Umbilical cord (tissue), 2 donors: ENCODE data around the gene POMC. TPM values are rescaled to one million over a fixed set of nuclear protein-coding genes. Genes with fewer than 3 reads are reported as not detected.
A peak's percentile ranks its signal among the peaks of the same experiment; 100 is the strongest.
"Not testable (repeated sequence)": the region's sequence is repeated elsewhere in the genome, so short reads cannot be mapped to it uniquely, and the experiment has no call there.

ENCODE experiments used
- DNase-seq: peaks from one replicate; pipeline ENCODE4 v3.0.0-alpha.2; 2015; ENCODE audit warnings: low spot score
- total RNA-seq: library from RNA; depleted of rRNA; stranded (reverse); fragments of >200 nt; gene quantifications from one replicate; pipeline ENCODE4 v1.2.3, GENCODE V29; 2014; ENCODE audit warnings: low replicate concordance; ENCODE audit not compliant: insufficient read depth

POMC gene
- 0.72 TPM for total RNA-seq

DNA sequence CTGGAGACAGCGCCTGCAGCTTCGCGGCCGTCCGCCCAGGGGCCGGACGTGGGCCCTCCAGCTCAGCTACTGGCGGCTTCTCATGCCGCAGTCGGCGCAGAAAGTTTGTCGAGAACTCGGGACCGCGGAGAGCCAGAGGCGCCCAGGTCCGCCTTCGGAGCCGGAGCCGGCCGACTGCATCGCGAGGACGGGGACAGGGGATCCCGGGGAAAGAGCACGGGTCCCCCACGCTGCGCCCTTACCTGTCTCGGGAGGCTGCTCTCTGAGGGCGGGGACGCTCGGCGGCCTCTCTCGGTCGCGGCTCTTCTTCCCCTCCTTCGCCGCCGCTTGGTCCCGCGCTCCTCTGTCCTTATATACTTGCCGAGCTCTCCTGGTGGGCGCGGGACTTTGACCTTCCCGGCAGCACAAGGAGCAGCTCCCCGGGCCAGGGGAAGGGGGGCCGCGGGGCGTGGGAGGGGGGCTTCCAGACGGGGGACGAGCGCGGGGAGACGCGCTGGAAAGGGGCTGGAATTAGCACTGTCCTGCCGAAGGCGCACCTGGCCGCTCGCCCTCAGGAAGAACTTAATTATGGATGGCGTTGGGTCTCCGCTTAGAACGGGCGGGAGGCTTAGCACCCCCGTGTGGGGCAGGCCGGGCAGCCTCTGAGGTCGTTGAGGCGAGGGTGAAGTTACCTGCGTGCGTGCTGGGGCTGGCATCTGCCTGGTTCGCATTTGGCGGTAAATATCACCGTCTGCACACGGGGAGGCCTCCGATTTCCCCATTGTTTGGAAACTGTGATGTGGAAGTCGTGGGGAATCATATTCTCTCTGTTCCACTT lies at the start of gene POMC:
Gene POMC, minus strand, starts transcription at position 325 of the 817 bp plus-strand sequence. CDS start 3,808 bp downstream, outside the sequence.
- peak; percentile 42 for DNase-seq

DNA sequence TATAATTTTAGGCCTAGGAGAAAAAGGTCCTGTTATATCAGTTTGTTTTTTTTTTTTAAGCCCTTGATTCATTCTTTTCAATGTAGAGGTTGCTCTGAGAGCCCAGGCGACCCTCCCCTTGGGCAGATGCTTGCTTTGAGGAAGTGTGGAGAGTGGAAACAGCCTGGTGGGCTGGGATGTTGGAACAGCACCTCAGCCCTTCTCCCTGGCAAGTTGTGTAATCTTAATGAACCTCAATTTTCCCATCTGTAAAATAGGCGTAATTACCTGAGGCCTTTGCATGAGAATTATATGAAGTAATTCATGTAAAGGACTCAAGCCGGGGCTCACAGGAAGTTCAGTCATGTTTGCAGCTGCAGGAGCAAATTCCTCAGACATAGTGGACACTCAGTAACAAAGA lies 49.7 kb upstream of the POMC start:
- no peak for DNase-seq

DNA sequence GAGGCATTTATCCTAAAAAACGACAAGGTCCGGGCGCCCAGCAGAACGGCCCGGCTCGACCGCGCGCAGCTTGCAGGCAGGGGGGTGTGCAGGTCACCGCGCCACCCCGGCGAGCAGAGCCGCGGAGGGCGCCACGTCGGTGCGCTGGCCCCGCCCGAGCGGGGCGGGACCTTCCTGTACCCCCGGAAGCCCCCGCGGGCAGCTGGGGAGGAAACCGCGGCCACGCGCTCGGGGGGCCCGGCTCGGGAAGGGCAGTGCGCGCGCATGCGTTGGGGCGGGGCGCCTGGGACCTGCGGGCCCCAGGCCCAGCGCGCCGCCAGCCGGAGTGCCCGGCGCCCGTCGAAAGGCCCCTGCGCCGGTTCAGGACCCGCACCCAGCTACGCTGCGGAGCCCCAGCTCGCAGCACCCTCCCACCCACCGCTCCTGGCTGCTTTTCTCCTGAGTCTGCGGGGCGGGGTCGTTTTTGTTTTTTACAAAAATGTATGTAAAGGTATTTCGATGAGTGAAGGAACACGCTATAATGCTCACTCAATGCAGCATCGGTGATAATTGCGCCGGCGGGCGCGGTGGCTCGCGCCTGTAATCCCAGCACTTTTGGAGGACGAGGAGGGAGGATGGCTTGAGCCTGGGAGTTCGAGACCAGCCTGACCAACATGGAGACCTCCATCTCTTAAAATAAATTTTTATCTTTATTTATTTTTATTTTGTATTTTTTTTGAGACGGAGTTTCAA lies 47.7 kb upstream of the POMC start:
- peak; percentile 93 for DNase-seq

DNA sequence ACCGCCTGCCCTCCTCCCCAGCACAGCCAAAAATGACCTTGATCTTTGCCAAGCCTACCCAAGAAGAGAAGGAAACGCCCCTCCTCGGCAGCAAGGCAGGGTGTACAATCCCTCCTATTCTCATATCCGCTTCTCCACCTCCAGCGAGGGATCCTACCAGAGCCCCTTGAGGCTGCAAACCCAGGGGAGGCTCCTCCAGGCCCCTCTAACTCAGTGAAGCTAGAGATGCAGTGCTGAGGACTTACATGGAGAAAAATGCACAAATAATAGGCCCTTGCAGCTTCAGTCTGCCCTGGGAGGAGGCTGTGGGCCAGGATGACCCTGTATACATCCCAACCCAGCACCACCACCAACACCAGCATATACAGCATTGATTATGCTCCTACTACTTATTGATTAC lies 46.9 kb upstream of the POMC start:
- DNase-seq = no peak

DNA sequence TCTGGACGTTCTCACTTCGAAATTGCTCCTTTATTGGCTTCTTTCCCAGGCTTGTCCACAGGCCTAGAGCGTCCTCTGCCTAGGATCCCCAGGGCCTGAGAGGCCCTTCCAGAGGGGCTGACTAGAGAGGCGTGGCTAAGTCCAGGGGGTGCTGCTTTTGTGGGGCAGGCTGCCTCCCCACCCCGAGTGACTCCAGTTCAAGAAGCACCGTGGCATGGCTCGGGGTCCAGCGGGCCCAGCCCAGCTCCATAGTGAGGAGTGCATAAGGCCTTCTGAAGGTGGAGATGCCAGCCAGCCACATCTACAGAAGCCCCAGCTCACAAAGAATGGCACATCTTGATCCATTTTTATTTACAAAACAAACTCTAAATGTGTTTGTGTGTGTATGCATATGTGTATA lies 44.8 kb upstream of the POMC start:
- peak; percentile 51 for DNase-seq

DNA sequence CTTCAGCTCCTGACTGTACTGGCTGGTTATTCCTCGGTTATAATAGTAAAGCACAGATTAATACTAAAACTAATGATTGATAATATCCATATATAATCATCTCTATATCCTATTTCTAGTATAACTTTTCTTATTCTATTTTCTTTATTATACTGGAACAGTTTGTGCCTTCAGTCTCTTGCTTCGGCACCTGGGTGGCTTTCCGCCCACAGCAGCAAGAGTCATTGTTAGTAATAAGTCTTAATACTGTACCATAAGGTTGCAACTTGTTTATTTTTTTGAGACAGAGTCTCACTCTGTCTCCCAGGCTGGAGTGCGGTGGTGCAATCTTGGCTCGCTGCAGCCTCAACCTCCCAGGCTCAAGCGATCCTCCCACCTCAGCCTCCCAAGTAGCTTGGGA lies 42.5 kb upstream of the POMC start:
- not testable (repeated sequence) for DNase-seq

DNA sequence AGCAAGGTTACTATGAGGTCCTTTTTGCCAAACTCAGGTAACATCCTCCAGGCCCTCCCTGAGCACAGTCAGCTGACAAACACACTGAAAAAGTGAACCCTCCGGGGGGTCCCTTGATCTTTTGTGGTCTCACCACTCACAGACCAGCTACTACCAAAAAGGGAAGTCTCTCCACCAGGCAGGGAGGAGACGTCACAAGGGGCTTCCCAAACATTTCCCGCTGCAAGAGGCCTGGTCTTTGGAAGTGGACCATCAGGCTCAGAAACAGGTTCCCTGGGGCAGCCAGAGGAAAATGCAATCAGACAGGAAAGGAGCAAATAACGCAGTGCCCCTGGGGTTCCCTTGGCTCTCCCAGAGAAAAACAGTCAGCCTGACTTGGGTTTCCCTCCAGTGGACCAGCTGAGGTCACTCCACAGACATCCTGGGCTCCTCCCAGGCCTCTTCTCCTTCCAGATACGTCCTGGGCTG lies 38.7 kb upstream of the POMC start:
- no peak for DNase-seq

DNA sequence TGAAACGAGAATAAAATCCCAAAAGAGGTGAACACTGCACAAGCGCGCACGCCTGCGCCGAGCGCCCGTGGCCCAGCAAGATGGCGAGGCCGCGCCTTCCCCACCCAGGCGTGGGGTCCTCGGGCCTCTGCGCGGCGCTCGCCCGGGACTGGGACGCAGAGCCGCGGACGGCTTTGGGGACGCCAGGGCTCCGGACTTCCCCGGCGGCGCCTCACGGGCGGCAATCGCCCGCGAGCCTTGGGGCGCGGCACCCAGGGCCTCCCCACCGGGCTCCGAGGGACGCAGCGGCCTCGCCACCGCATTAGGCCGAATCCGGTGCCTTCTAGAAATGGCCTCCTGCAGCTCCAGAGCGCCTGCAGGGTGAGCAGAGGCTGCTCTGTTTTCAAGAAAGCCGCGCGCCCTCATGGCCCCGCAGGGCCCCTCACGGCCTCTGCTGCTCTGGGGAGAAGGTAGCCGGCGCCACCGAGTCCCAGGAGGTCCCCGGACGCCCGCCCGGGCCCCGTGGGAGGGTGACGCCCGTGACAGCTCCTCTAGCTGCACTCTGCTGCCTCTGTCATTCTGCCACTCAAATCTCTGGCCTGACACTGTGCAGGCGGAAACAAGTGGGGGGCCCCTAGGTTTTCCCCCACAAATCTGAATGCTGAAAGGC lies 35.9 kb upstream of the POMC start:
- DNase-seq = peak; percentile 54

DNA sequence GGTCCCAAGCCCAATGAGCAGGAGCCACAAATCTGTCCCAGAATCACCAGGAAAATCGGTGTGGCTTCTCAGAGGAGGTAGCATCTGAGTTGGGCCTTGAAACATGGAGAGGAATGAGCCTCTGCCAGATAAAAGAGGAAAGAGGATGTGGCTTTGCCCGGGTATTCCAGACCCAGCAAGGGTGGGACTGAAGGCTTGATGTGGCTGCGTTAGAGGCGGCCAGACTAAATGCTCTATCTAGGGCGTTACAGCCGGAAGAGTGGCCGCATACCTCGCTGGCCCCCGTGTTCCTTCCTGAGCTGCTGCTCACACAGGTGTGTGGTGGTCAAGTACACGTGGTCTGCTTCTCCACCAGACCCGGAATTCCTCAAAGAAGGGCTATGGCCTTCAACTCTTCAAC lies 33.9 kb upstream of the POMC start:
- DNase-seq = no peak

DNA sequence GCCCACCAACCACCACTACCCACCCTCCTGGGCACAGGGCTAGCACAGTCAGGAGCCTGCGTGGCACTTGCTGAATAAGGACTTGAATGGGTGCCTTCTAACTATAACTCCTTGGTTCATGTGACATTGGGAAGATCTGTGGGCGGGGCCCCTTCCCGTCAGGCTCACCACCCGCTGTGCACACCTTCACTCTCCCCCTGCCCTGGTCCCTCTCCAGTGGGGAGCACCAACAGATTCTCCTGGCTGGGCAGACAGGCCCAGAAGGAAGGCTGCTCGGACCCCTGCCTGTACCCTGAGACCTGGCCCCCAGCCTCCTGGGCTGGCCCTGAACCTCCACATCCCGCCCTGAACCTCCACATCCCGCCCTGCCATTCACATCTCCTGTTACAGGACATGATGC lies 33.4 kb upstream of the POMC start:
- DNase-seq = no peak

DNA sequence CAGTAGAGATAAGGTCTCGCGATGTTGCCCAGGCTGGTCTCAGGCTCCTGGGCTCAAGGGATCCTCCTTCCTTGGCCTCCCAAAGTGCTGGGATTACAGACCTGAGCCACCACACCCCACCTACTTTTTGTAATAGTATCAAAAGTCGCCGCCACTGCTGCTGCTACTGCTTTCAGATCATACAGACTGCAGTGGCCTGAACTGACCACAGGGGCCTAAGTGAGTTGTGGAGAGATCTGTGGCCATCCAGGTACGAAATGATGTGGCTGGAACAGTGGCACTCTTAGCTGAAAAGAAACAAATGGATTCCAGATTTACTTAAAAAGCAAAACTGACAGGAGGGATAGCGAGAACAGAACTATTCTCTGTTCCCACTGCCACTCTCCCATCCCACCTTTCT lies 32.9 kb upstream of the POMC start:
- DNase-seq = no peak

DNA sequence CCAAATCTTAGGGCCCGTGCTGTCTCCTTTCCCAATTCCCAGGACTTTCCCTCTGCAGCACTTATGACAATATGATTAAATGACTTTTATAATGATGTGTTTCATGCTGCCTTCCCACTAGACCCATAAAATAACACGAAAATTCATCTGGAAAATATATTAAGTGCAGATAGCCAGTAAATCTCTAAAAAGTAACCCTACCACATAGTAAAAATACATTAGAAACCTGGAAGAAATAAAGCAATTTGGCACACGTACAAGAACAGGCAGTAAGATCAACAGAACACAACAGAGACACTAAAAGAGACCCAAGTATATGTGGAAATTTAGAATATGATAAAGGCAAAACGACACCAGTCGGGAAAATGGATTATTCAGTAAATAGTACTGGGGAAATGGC lies 30.2 kb upstream of the POMC start:
- DNase-seq = no peak

DNA sequence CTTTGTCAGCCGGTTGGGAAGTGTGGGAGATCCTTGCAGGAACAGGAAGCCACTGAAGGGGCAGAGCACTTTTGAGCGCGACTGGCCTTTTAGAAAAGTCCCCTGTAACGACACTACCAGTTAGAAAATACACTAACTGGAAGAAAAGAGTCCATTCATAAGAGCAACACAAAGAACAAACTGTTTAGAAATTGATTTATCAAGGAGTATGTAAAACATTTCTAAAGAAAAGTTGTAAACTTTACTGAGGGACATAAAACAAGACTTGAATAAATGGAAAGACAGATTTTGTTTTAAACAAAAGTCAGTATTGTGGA lies 29.8 kb upstream of the POMC start:
- DNase-seq = no peak

DNA sequence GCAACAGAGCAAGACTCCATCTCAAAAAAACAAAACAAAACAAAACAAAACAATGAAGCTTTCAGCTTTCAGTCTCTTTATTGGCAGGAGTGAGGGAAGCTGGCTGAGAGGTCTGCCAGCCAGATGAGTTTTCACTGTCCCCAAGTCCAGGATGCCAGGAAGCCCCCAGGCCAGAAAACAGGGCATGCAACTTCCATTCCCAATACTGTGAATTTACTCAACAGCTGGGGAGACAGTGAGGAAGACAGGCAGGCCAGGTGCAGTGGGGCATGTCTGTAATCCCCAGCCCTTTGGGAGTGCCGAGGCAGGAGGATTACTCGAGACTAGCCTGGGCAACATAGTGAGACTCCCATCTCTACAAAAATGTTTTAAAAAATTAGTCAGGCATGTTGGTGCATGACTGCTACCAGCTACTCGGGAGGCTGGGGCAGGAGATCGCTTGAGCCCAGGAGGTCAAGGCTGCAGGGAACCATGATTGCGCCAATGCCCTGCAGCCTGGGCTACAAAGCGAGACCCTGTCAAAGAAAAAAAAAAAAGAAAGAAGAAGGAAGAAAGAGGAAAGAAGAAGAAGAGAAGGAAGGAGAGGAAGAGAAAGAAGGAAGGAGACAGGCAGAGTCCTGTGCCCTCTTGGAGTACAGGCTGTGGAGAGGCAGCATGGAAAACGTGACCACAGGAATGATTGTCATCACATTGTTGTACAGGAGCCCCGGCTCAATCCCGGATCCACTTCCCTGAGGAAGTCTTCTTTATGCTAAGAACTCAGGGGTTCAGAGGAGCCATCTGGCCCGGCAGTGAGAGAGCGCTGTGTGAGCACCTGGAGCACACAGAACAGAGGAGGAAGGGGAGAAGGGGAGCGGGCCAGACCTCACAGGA lies 29.2 kb upstream of the POMC start:
- DNase-seq = no peak

DNA sequence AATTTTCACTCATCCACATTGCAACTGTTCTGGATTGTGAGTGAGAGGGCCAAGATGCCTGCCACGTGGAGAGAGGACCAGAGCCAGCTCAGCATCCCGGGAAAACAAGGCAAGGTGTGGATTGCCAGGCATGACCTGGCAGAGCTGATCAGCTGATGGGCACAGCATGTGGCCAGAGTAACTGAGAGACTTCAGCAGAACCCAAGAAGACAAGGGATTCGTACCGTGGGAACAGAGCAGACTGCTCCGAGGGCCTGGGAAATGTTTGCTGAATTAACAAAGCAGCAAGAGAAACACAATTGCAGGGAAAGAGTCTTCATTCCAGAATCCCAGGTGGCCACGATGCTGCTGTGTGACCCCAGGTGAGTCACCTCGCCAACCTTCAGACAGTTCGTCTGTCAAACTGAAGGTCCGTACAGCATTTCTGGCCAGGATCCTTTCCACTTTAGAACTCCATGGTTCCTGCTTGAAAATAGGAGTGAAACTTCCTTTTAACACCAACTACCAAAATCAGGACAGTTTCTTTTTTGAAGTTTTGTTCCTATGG lies 26.3 kb upstream of the POMC start:
- DNase-seq = no peak

DNA sequence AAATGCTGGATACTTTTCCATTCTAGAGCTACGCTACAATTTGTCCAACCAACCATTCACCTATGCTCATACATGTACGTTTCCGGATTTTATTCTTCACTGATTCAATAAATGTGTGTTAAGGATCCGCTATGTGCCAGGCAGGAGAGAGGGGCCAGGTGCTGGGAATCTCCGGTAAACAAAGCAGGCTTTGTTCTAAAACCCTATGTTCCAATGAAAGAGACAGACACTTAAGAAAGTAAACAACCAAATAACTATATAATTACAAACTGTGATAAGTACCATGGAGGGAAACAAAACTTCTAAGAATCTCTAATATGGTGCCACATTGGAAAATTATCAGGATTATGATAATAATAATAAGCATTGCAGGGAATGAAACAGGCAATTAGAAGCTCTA lies 22.2 kb upstream of the POMC start:
- DNase-seq = no peak

DNA sequence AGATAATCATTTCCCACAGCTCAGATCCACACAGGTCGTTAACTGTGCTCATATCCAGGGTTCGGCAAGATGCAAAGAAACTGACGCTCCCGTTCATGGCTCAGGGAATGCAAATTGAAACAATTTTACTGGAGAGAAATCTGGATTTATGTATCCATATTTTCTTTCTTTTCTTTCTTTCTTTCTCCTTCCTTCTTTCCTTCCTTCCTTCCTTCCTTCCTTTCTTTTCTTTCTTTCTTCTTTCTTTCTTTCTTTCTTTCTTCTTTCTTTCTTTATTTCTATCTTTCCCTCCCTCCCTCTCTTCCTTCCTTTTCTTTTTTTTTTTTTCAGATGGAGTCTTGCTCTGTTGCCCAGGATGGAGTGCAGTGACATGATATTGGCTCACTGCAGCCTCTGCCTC lies 20.0 kb upstream of the POMC start:
- DNase-seq = no peak

DNA sequence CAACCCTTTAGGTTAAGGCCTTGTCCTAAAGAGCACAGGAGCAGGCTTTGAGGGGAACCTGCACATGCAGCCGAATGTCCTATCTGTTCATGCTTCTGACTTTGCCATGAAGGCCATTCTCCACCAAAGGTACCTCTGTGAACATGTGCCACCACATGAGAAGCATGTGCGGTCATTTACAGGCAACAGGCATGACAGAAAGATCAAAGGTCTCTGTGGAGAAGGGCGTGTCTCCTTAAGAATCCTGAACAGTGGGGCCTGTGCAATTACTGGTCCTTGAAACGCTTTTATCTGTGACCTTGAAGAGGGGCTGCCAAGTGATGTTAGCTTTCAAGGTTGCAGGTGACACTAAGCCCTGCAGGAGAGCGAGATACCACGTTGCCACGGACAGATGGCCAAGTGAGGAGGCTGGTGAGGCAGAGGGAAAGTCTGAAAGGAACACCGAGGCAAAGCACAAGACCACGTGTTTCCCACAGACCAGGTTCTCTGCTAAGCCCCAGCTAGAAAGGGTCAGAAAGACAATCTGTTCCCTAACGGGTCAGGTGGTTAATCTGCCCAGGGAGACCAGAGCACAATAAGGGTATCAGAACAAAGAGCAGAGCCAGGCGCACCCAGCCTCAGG lies 19.5 kb upstream of the POMC start:
- DNase-seq = no peak

DNA sequence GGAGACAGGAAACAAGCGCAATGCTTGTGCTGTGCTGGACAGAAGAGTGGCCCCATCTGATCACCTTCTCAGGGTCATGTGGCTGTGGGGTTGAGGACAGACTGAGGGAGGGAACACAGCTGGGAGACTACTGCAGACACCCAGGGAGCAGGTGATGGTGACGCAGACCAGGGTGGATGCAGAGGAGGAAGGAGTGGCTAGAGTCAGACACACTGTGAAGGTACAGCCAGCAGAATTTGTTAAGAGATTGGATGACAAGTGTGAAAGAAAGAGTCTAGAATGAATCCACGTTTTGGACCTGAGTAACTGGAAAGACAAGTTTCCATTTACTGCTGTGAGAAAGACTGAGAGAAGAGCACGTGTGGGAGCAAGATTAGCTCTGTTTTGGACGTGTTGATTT lies 15.9 kb upstream of the POMC start:
- DNase-seq = peak; percentile 71

DNA sequence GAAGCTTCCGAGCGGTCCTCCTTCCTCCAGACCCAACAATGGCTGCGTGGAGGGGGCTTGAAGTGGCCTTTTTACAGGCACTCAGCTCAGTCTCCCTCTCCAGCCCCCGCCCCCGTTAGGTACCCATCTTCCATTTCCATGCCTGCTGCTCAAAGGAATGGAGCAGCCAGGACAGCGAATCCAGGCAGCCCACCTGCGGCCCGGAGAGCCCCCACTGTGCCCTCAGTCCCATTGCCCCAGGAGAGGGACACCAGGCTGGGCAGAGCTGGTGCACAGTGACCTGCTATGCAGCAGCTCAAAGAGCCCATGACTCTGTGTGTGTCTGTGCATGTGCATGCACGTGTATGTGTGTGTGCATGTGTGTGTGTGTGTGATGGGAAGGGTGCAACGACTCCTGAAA lies 10.6 kb upstream of the POMC start:
- DNase-seq = no peak

DNA sequence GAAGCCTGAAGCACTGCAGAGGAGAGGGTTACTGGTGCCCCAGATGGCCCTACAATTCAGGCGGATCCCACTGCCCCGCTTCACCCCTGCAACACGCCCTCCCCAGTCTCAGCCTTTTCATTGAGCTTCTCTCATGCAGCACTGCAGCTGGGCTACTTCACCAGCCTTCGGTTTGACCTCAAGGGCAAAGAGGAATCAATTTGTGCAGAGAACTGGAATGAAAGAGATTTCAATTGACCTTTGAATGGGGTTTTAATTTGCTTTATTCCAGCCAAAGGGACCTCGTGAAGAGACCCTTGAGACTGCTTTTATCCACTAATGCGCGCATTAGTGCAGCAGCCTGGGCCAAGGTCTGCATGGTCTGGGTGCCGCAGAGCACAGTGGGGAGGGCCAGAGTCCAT lies 8.8 kb upstream of the POMC start:
- no peak for DNase-seq
